ENCODE measurements around the gene ARHGDIA.

GRCh38 chr17:81842378-81842724 lies 28.8 kb downstream of the ARHGDIA start:
- TF ChIP-seq, protein P1, sequence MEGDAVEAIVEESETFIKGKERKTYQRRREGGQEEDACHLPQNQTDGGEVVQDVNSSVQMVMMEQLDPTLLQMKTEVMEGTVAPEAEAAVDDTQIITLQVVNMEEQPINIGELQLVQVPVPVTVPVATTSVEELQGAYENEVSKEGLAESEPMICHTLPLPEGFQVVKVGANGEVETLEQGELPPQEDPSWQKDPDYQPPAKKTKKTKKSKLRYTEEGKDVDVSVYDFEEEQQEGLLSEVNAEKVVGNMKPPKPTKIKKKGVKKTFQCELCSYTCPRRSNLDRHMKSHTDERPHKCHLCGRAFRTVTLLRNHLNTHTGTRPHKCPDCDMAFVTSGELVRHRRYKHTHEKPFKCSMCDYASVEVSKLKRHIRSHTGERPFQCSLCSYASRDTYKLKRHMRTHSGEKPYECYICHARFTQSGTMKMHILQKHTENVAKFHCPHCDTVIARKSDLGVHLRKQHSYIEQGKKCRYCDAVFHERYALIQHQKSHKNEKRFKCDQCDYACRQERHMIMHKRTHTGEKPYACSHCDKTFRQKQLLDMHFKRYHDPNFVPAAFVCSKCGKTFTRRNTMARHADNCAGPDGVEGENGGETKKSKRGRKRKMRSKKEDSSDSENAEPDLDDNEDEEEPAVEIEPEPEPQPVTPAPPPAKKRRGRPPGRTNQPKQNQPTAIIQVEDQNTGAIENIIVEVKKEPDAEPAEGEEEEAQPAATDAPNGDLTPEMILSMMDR (conservative IDR thresholded peaks at IDR 0.05): no peak
- TF ChIP-seq ZFX (IDR thresholded peaks at IDR 0.05): no peak
